H1 (cell line): Measurements from ENCODE around the gene PHGDH. TPM values are rescaled to one million over a fixed set of nuclear protein-coding genes. Genes with fewer than 3 reads are reported as not detected.

Experiments used
- CTCF ChIA-PET: fragments of 300-600 bp; sonication (Branson Sonifier 250); formaldehyde crosslinking; loops from one replicate; lab custom pipeline; 2021; ENCODE audit not compliant: partially characterized antibody; lab: Charles Lee
- POLR2A ChIA-PET: fragments of 300-600 bp; sonication (Branson Sonifier 250); formaldehyde crosslinking; loops from one replicate; lab custom pipeline; 2021; ENCODE audit warnings: inconsistent platforms; ENCODE audit not compliant: partially characterized antibody; lab: Charles Lee
- DNase-seq, 2 experiments: peaks; one replicate each; pipeline versions ENCODE4 v3.0.0 to v3.0.0-alpha.2; 2010 to 2022; ENCODE audit warnings: low spot score in 2 of 2, low read depth in 1 of 2, mixed read lengths in 1 of 2
- FAIRE-seq: peaks from 2 replicates; lab custom pipeline; 2011; peaks lifted over from hg19 to GRCh38; lab: Jason Lieb, UNC
- H2AFZ ChIP-seq: 2 replicates; pipeline ENCODE4 v1.8.1; 2012; ENCODE audit warnings: low read length, inconsistent platforms
- H2AK5ac ChIP-seq: 2 replicates; pipeline ENCODE4 v1.6.1; 2013; ENCODE audit warnings: low read depth, low read length
- H2BK120ac ChIP-seq: replicated peaks from 2 replicates; pipeline ENCODE3; 2013; ENCODE audit warnings: low read depth, low read length, inconsistent platforms
- H2BK12ac ChIP-seq: 2 replicates; pipeline ENCODE4 v1.6.1; 2013; ENCODE audit warnings: low read depth, low read length
- H2BK15ac ChIP-seq: 2 replicates; pipeline ENCODE4 v1.6.1; 2013; ENCODE audit warnings: low read length
- H2BK20ac ChIP-seq: 2 replicates; pipeline ENCODE4 v1.6.1; 2013; ENCODE audit warnings: low read length
- H2BK5ac ChIP-seq: 2 replicates; pipeline ENCODE4 v1.6.1; 2013; ENCODE audit warnings: low read depth, low read length
- H3K14ac ChIP-seq: 2 replicates; pipeline ENCODE4 v1.6.1; 2013; ENCODE audit warnings: inconsistent platforms; ENCODE audit not compliant: insufficient read length
- H3K18ac ChIP-seq: 2 replicates; pipeline ENCODE4 v1.6.1; 2013; ENCODE audit warnings: low read length; ENCODE audit errors: extremely low read depth
- H3K23ac ChIP-seq: 2 replicates; pipeline ENCODE4 v1.6.1; 2013; ENCODE audit warnings: inconsistent platforms; ENCODE audit not compliant: insufficient read length
- H3K23me2 ChIP-seq: 2 replicates; pipeline ENCODE4 v1.6.1; 2013; ENCODE audit warnings: low read depth, low read length
- H3K27ac ChIP-seq: 2 replicates; pipeline ENCODE4 v1.6.1; 2011; ENCODE audit warnings: low read depth, low read length, inconsistent platforms
- H3K27me3 ChIP-seq, 4 experiments: replicated peaks in 1 of 4; 1 replicate in 1 of 4; 2 replicates in 3 of 4; pipeline versions ENCODE4 v1.6.1 to v1.8.1; 2011 to 2013; ENCODE audit warnings: low read length in 3 of 4, mild to moderate bottlenecking in 3 of 4, inconsistent platforms in 2 of 4, mixed read lengths in 2 of 4, moderate library complexity in 1 of 4; ENCODE audit not compliant: control insufficient read depth in 3 of 4, insufficient read depth in 3 of 4; ENCODE audit errors: extremely low read depth in 1 of 4
- H3K36me3 ChIP-seq, 4 experiments: 2 replicates each; pipeline versions ENCODE4 v1.6.1 to v1.8.1; 2011 to 2013; ENCODE audit warnings: mild to moderate bottlenecking in 4 of 4, low read length in 3 of 4, moderate library complexity in 2 of 4, control low read depth in 1 of 4, inconsistent platforms in 1 of 4; ENCODE audit not compliant: insufficient read depth in 4 of 4, control insufficient read depth in 2 of 4
- H3K4ac ChIP-seq: replicated peaks from 2 replicates; pipeline ENCODE3; 2013; ENCODE audit warnings: low read length, low read depth, mixed read lengths, inconsistent platforms; ENCODE audit not compliant: insufficient read length
- H3K4me1 ChIP-seq, 4 experiments: replicated peaks in 1 of 4; 1 replicate in 1 of 4; 2 replicates in 3 of 4; pipeline versions ENCODE4 v1.6.1 to v1.8.1; 2011 to 2013; ENCODE audit warnings: low read length in 3 of 4, inconsistent platforms in 2 of 4, mixed read lengths in 1 of 4; ENCODE audit not compliant: insufficient read depth in 4 of 4, control insufficient read depth in 3 of 4
- H3K4me2 ChIP-seq, 2 experiments: 2 replicates each; pipeline versions ENCODE4 v1.6.1 to v1.8.1; 2011 to 2013; ENCODE audit warnings: low read depth in 2 of 2, low read length in 2 of 2, control low read depth in 1 of 2, inconsistent platforms in 1 of 2, mild to moderate bottlenecking in 1 of 2; ENCODE audit not compliant: insufficient read depth in 1 of 2
- H3K4me3 ChIP-seq, 4 experiments: fragments of 200-600, 300-600 bp in 1 of 4; sonication (generic), shearing (Covaris generic), sonication (Bioruptor Twin) in 1 of 4; 2 replicates each; pipeline versions ENCODE4 v1.5.1 to v1.8.1; 2011 to 2016; ENCODE audit warnings: low read length in 4 of 4, low read depth in 3 of 4, control low read depth in 2 of 4, inconsistent platforms in 2 of 4, mild to moderate bottlenecking in 2 of 4, mixed read lengths in 1 of 4, moderate library complexity in 1 of 4; ENCODE audit not compliant: insufficient read depth in 2 of 4; ENCODE audit errors: extremely low read depth in 1 of 4
- H3K56ac ChIP-seq: replicated peaks from 2 replicates; pipeline ENCODE3; 2013; ENCODE audit warnings: low read depth, mild to moderate bottlenecking, mixed read lengths, low read length, inconsistent platforms; ENCODE audit not compliant: insufficient read length
- H3K79me1 ChIP-seq: 2 replicates; pipeline ENCODE4 v1.6.1; 2013; ENCODE audit warnings: low read depth, low read length, control low read depth
- H3K79me2 ChIP-seq, 2 experiments: 2 replicates each; pipeline versions ENCODE4 v1.6.1 to v1.8.1; 2012 to 2013; ENCODE audit warnings: low read length in 2 of 2, mild to moderate bottlenecking in 2 of 2, inconsistent platforms in 1 of 2; ENCODE audit not compliant: insufficient read depth in 2 of 2, control insufficient read depth in 1 of 2
- H3K9ac ChIP-seq, 4 experiments: replicated peaks in 1 of 4; 1 replicate in 1 of 4; 2 replicates in 3 of 4; pipeline versions ENCODE4 v1.6.1 to v1.8.1; 2011 to 2013; ENCODE audit warnings: low read depth in 3 of 4, low read length in 3 of 4, control low read depth in 2 of 4, mild to moderate bottlenecking in 2 of 4, moderate library complexity in 2 of 4, inconsistent platforms in 1 of 4; ENCODE audit errors: extremely low read depth in 1 of 4
- H3K9me3 ChIP-seq, 2 experiments: 2 replicates each; pipeline versions ENCODE4 v1.6.1 to v1.8.1; 2012 to 2013; ENCODE audit warnings: mild to moderate bottlenecking in 2 of 2, moderate library complexity in 2 of 2, control low read depth in 1 of 2, inconsistent platforms in 1 of 2, low read depth in 1 of 2, low read length in 1 of 2, mixed read lengths in 1 of 2; ENCODE audit not compliant: insufficient read depth in 2 of 2
- H4K20me1 ChIP-seq, 2 experiments: replicated peaks in 1 of 2; 2 replicates each; pipeline versions ENCODE3 to v1.8.1; 2011 to 2013; ENCODE audit warnings: inconsistent platforms in 2 of 2, low read length in 2 of 2, mild to moderate bottlenecking in 1 of 2; ENCODE audit not compliant: insufficient read depth in 2 of 2, control insufficient read depth in 1 of 2
- H4K5ac ChIP-seq: 2 replicates; pipeline ENCODE4 v1.6.1; 2013; ENCODE audit warnings: low read length, low read depth, mixed read lengths, inconsistent platforms; ENCODE audit not compliant: insufficient read length
- H4K8ac ChIP-seq: 2 replicates; pipeline ENCODE4 v1.8.0; 2013; ENCODE audit warnings: mild to moderate bottlenecking, moderate library complexity, low read length, inconsistent platforms; ENCODE audit not compliant: insufficient read depth; ENCODE audit errors: extremely low read depth
- H4K91ac ChIP-seq: replicated peaks from 2 replicates; pipeline ENCODE3; 2013; ENCODE audit warnings: low read length, mixed read lengths, inconsistent platforms; ENCODE audit not compliant: insufficient read length
- EGR1 ChIP-seq: IDR thresholded peaks from 2 replicates; pipeline ENCODE4 v1.6.1; 2011; ENCODE audit warnings: low read depth, low read length, borderline replicate concordance
- EZH2 ChIP-seq: fragments of 200-600 bp; sonication (generic); IDR thresholded peaks from 2 replicates; pipeline ENCODE4 v1.7.1; 2012; ENCODE audit warnings: low read depth, mild to moderate bottlenecking, moderate library complexity, low read length, inconsistent platforms; ENCODE audit not compliant: severe bottlenecking
- HDAC2 ChIP-seq, 2 experiments: fragments of 300-600 bp in 1 of 2; sonication (generic) in 1 of 2; IDR thresholded peaks; 2 replicates each; pipeline ENCODE4 v1.6.1; 2011 to 2012; ENCODE audit warnings: low read depth in 2 of 2, low read length in 2 of 2, mild to moderate bottlenecking in 2 of 2, moderate library complexity in 2 of 2, borderline replicate concordance in 1 of 2, inconsistent platforms in 1 of 2
- JUND ChIP-seq: IDR thresholded peaks from 2 replicates; pipeline ENCODE4 v1.6.1; 2011; ENCODE audit warnings: mild to moderate bottlenecking, improper control_type of control experiment, low read length
- KDM1A ChIP-seq: fragments of 200-600, 300-600 bp; sonication (generic); IDR thresholded peaks from 2 replicates; pipeline ENCODE4 v1.7.1; 2016; ENCODE audit warnings: mild to moderate bottlenecking, low read length, borderline replicate concordance
- KDM4A ChIP-seq: IDR thresholded peaks from one replicate; pipeline ENCODE4 v1.7.1; 2012; ENCODE audit warnings: low read depth, mild to moderate bottlenecking, moderate library complexity, low read length, inconsistent platforms; ENCODE audit not compliant: severe bottlenecking
- PHF8 ChIP-seq: fragments of 200-600 bp; sonication (generic); conservative IDR thresholded peaks from 2 replicates; pipeline ENCODE4 v1.7.1; 2012; ENCODE audit warnings: low read depth, mild to moderate bottlenecking, inconsistent platforms, low read length, moderate library complexity
- SAP30 ChIP-seq: fragments of 300-600 bp; sonication (generic); IDR thresholded peaks from 2 replicates; pipeline ENCODE4 v1.7.1; 2012; ENCODE audit warnings: low read length, moderate library complexity, mild to moderate bottlenecking, inconsistent platforms; ENCODE audit not compliant: insufficient read depth, insufficient replicate concordance
- SIN3A ChIP-seq, 2 experiments: IDR thresholded peaks in 1 of 2; conservative IDR thresholded peaks in 1 of 2; 2 replicates each; pipeline ENCODE4 v1.6.1; 2011 to 2012; ENCODE audit warnings: low read length in 2 of 2, improper control_type of control experiment in 1 of 2, low read depth in 1 of 2, mild to moderate bottlenecking in 1 of 2
- SIRT6 ChIP-seq: IDR thresholded peaks from one replicate; pipeline ENCODE4 v1.7.1; 2012; ENCODE audit warnings: low read length, inconsistent platforms
- WGBS, 2 experiments: shearing (Covaris generic) in 1 of 2; methylation state at CpG; one replicate each; pipeline versions ENCODE4 v1.1.6 to v1.1.7; 2013 to 2015; ENCODE audit warnings: low lambda C conversion rate in 2 of 2, mixed read lengths in 2 of 2, inconsistent platforms in 1 of 2, low coverage in 1 of 2, missing lambda C conversion rate in 1 of 2; ENCODE audit not compliant: insufficient replicate concordance in 2 of 2, insufficient coverage in 1 of 2, insufficient read length in 1 of 2; ENCODE audit errors: extremely low coverage in 1 of 2, missing lambda C conversion rate in 1 of 2; 5-methylcytosine and 5-hydroxymethylcytosine counted together
- polyA plus RNA-seq, 7 experiments: library from polyadenylated mRNA; depleted of rRNA in 3 of 7; stranded (reverse) in 5 of 7; unstranded in 2 of 7; fragments of >200 nt in 5 of 7; fragments of 200-250 nt in 2 of 7; gene quantifications; 1 replicate in 5 of 7; 2 replicates in 1 of 7; 4 replicates in 1 of 7; pipeline versions ENCODE4 v1.2.1 to v1.2.3, GENCODE V29; 2011 to 2013; ENCODE audit warnings: missing spikeins in 2 of 7, mixed read lengths in 2 of 7
- total RNA-seq: library from RNA; stranded (reverse); fragmentation: NEBNext Ultra II Directional; extraction: Animal tissue kit (Norgen Biotek cat#: 25700); gene quantifications from 2 replicates; pipeline ENCODE4 v1.2.1, GENCODE V29; 2021

The PHGDH gene
- total and polyA plus RNA-seq, 2 of the 8 experiments (the other 6 are each of a cell fraction or from before 2014, with no cell fraction given), result 358 to 687 TPM

GRCh38 chr1:119733754-119734153 is 22.0 kb downstream of the PHGDH start:
- 94% methylated on average over 3 of the region's 3 CpGs; no CpG with 5 or more reads in 1 of the 2 experiments for WGBS, 2 experiments

More at GRCh38 chr1:119733754-119734153, 22.0 kb downstream of the PHGDH start:
- H2BK120ac ChIP-seq, result no peak overlapping the region
- CTCF ChIA-PET, result interaction anchor here (1.1 to 14.1 kb wide), 8 partner anchors 10 to 153 kb away, joined by 3 to 132 read pairs (median 4); partner anchors contain the start of gene ZNF697
- no peak overlapping the region for H2BK15ac ChIP-seq
- H4K20me1 ChIP-seq, result peaks cover 19 to 31% of the 10 kb centered on the region in 2 experiments
- H3K4me1 ChIP-seq, result no peaks in the 10 kb centered on the region; a peak in 1 of 7 replicates
- POLR2A ChIA-PET, result interaction anchor here (0.7 to 30.7 kb wide), 4 partner anchors 5 to 55 kb away, joined by 3 to 425 read pairs (median 362); partner anchors contain the start of gene PHGDH
- no peak overlapping the region for H3K56ac ChIP-seq
- H3K9ac ChIP-seq, result no peak overlapping the region
- no peak overlapping the region for H3K23ac ChIP-seq
- FAIRE-seq (no peak), DNase-seq (no peak)
- H2AK5ac ChIP-seq, result no peak overlapping the region
- no peak overlapping the region for H3K14ac ChIP-seq
- H2BK20ac ChIP-seq, result no peak overlapping the region
- peaks cover 0 to 30% of the 10 kb centered on the region in 2 experiments; a peak in 1 of 4 replicates for H3K79me2 ChIP-seq
- no peak overlapping the region for H2BK12ac ChIP-seq
- H3K9me3 ChIP-seq, result no peaks in the 10 kb centered on the region
- no peak overlapping the region for H3K4ac ChIP-seq
- H3K4me2 ChIP-seq, result no peak overlapping the region
- H3K23me2 ChIP-seq, result 0 out of 2 replicates have a peak, but pooled peaks cover 1% of the 10 kb centered on the region
- no peak overlapping the region for H4K91ac ChIP-seq
- no peak overlapping the region for H2BK5ac ChIP-seq
- H3K4me3 ChIP-seq, result no peak overlapping the region
- H3K36me3 ChIP-seq, result peaks cover 52 to 100% (median 88%) of the 10 kb centered on the region in 4 experiments
- no peak for TF ChIP-seq JUND
- no peak for TF ChIP-seq EZH2
- TF ChIP-seq EGR1, result no peak
- no peak for TF ChIP-seq PHF8
- TF ChIP-seq SAP30, result no peak
- TF ChIP-seq HDAC2 (IDR thresholded peaks at IDR 0.05; ENCODE audit: borderline replicate concordance in 1 of 2, low read depth in 2 of 2, low read length in 2 of 2), result no peak
- no peak for TF ChIP-seq KDM1A
- no peak for TF ChIP-seq KDM4A
- TF ChIP-seq SIN3A (conservative IDR thresholded peaks at IDR 0.05 in 1 of 2, IDR thresholded peaks at IDR 0.05 in 1 of 2; ENCODE audit: low read depth in 1 of 2, low read length in 2 of 2), result no peak
- no peak for TF ChIP-seq SIRT6
- H4K8ac ChIP-seq, result no peak overlapping the region
- H3K18ac ChIP-seq, result no peak overlapping the region
- H3K79me1 ChIP-seq, result peaks cover 14% of the 10 kb centered on the region
- H3K27me3 ChIP-seq, result no peaks in the 10 kb centered on the region
- no peak overlapping the region for H2AFZ ChIP-seq
- H3K27ac ChIP-seq, result no peak overlapping the region
- no peak overlapping the region for H4K5ac ChIP-seq
